WERI-Rb-1 (cell line): Measurements from ENCODE around the gene CCDC126.

Experiments used
- DNase-seq: peaks from one replicate; pipeline ENCODE4 v3.0.0-alpha.2; 2020
- H3K27ac ChIP-seq: fragments of 250-450 bp; sonication (Bioruptor Pico); 2 replicates; pipeline ENCODE4 v1.5.1; 2020; ENCODE audit warnings: mild to moderate bottlenecking, moderate library complexity
- H3K27me3 ChIP-seq: fragments of 250-450 bp; sonication (Bioruptor Pico); 2 replicates; pipeline ENCODE4 v1.5.1; 2021; ENCODE audit warnings: mild to moderate bottlenecking, low read depth, moderate library complexity; ENCODE audit not compliant: insufficient read depth, severe bottlenecking
- H3K36me3 ChIP-seq: fragments of 250-450 bp; sonication (Bioruptor Pico); 2 replicates; pipeline ENCODE4 v1.5.1; 2020; ENCODE audit warnings: mild to moderate bottlenecking, moderate library complexity
- H3K4me3 ChIP-seq: 2 replicates; pipeline ENCODE4 v1.5.1; 2011; ENCODE audit warnings: low read depth, mild to moderate bottlenecking, control low read depth, low read length
- H3K9me3 ChIP-seq: fragments of 250-450 bp; sonication (Bioruptor Pico); 2 replicates; pipeline ENCODE4 v1.5.1; 2021; ENCODE audit warnings: mild to moderate bottlenecking, moderate library complexity; ENCODE audit not compliant: severe bottlenecking
- TF ChIP-seq, protein P1 (sequence below): IDR thresholded peaks from 2 replicates; pipeline ENCODE4 v1.5.1; 2011; ENCODE audit warnings: low read depth, mild to moderate bottlenecking, control low read depth, inconsistent platforms, low read length

The CCDC126 gene

DNA sequence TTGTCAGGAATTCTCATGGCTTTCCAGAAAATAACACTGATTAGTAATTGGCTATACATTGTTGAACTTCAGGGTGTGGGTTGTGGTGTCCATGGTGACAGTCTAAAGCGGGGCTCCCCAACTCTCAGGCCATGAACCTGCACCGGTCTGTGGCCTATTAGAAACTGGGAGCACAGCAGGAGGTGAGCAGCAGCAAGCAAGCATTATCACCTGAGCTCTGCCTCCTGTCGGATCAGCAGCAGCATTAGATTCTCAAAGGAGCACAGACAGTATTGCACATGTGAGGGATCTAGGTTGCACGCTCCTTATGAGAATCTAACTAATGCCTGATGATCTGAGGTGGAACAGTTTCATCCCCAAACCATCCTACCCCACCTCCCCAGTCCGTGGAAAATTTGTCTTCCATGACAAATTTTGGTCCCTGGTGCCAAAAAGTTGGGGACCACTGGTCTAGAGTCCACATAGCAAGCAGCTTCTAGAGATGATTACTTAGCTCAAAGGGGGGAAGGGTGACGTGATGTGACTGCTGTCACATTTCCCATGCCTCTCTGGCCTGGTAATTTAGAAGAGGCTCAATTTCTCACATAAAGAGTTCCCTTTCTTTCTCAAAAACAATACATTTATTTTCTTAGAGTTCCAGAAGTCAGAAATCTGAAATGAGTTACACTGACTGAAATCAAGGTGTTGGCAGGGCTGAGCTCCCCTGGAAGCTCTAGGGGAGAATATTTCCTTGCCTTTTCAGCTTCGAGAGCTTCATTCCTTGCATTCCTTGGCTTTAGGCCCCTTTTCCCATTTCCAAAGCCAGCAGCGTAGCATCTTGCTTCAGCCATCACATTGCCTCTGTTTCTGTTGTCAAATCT lies 65.2 kb downstream of the CCDC126 start:
- H3K27ac ChIP-seq, result no peak overlapping the region
- DNase-seq, result peak; percentile 19
- TF ChIP-seq, protein P1, sequence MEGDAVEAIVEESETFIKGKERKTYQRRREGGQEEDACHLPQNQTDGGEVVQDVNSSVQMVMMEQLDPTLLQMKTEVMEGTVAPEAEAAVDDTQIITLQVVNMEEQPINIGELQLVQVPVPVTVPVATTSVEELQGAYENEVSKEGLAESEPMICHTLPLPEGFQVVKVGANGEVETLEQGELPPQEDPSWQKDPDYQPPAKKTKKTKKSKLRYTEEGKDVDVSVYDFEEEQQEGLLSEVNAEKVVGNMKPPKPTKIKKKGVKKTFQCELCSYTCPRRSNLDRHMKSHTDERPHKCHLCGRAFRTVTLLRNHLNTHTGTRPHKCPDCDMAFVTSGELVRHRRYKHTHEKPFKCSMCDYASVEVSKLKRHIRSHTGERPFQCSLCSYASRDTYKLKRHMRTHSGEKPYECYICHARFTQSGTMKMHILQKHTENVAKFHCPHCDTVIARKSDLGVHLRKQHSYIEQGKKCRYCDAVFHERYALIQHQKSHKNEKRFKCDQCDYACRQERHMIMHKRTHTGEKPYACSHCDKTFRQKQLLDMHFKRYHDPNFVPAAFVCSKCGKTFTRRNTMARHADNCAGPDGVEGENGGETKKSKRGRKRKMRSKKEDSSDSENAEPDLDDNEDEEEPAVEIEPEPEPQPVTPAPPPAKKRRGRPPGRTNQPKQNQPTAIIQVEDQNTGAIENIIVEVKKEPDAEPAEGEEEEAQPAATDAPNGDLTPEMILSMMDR, result peak; percentile 29

DNA sequence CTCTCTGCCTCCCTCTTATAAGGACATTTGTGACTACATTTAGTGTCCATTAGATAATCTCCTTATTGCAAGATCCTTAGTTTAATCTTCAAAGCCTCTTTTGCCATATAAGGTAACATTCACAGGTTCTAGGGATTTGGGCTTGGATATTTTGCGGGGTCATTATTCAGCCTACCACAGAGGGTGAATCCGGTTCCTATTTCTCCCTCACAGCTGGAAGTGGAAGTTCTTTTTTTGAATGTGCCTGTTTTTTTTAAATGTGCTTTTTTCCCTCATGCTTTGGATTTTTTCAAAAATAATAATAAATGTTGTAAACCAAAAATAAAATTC lies 65.8 kb downstream of the CCDC126 start:
- Histone ChIP-seq H3K36me3 (no peaks in the 10 kb centered on the region), H3K9me3 (no peaks in the 10 kb centered on the region), H3K4me3 (no peak overlapping the region; the same call in 1 of the 2 replicates), H3K27ac (no peak overlapping the region), H3K27me3 (no peaks in the 10 kb centered on the region)
- TF ChIP-seq, protein P1, result no peak
- no peak for DNase-seq

More for the DNA sequence above, 65.2 kb downstream of the CCDC126 start:
- H3K4me3 ChIP-seq, result no peak overlapping the region
- H3K27me3 ChIP-seq, result no peaks in the 10 kb centered on the region
- H3K9me3 ChIP-seq, result no peaks in the 10 kb centered on the region
- H3K36me3 ChIP-seq, result no peaks in the 10 kb centered on the region

DNA sequence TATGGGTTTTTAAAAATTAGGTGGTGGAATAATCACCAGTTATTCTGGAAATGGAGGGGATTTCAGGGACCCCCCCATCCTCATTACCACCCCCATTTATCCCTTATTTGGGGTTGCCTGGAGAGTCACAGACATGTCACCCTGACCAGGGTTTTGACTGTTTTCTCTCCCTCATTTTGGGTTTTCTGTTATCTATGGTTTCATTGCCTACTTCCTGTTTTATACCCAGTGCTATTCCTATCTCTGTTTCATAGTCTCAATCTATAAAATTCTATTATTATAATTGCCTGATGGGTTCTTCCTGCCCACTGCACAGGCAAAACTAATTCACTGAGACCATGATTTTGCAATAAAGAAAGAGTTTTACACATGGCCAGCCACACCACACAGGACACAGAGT lies 66.9 kb downstream of the CCDC126 start:
- no peaks in the 10 kb centered on the region for H3K27me3 ChIP-seq
- no peaks in the 10 kb centered on the region for H3K36me3 ChIP-seq
- H3K9me3 ChIP-seq, result no peaks in the 10 kb centered on the region
- H3K27ac ChIP-seq, result no peak overlapping the region
- no peak for DNase-seq
- no peak overlapping the region for H3K4me3 ChIP-seq
- TF ChIP-seq, protein P1, result no peak

DNA sequence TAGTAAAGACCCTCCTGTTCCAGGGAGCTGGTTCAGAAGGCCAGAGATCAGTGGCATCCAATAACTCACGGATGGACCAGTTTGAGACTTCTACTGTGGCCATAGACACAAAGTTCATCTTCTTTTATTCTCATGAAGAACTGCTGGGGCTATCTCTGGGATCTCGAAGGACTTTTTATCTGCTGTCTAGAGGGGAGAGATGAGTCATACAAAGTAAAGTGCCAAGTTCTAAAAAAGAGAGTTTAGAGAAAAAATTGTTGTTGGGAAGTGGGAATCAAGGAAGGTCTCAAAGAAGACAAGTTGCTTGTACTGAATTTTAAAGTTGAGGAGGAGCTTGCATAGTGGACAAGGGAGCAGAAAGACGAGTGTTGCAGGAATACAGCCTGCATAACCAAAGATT lies 74.9 kb downstream of the CCDC126 start:
- H3K27me3 ChIP-seq, result no peaks in the 10 kb centered on the region
- no peaks in the 10 kb centered on the region for H3K36me3 ChIP-seq
- no peak overlapping the region for H3K27ac ChIP-seq
- no peak overlapping the region for H3K4me3 ChIP-seq
- no peaks in the 10 kb centered on the region for H3K9me3 ChIP-seq
- TF ChIP-seq, protein P1, result no peak
- no peak for DNase-seq

DNA sequence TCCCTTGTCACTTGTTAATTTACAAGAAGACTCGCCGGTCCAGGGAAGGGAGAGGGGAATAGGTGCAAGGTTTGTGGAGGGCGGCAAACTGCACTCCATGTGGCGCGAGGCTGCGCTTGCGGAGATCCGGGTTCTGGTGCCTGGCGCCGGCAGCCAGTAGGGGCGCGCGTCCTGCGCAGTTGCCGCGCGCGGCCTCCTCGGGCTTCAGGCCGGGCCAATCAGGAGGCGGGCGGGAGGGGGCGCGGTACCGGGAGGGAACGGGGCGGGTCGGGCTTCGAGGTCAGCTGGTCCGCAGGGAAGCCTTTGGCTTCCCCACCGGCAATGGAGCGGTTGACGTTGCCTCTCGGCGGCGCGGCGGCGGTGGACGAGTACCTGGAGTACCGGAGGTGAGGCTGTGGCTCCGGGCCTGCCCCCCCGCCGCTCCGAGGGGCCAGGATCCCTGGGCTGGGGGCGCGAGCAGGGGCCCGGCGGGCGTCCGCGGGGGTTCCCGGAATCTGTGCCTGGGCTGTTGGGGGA lies 82.8 kb downstream of the CCDC126 start, which contains the start of gene FAM221A:
FAM221A (plus strand) TSS at position 302 of the 516 bp plus-strand sequence; CDS start at position 322, 20 bp downstream.
- H3K27me3 ChIP-seq, result no peaks in the 10 kb centered on the region
- TF ChIP-seq, protein P1, result no peak
- no peak within 1 kb of the TSS for H3K27ac ChIP-seq
- no peak within 1 kb of the TSS for H3K4me3 ChIP-seq
- DNase-seq, result no peak
- no peaks in the 10 kb centered on the region for H3K36me3 ChIP-seq
- H3K9me3 ChIP-seq, result no peaks in the 10 kb centered on the region
